GM12873 (cell line): Measurements from ENCODE around the gene NF2.

Experiments
- CTCF ChIP-seq: IDR thresholded peaks from 2 replicates; pipeline ENCODE4 v1.5.1; 2012; ENCODE audit warnings: low read depth, mild to moderate bottlenecking, moderate library complexity, low read length, control low read depth; ENCODE audit not compliant: insufficient read depth; ENCODE audit errors: missing control alignments

NF2 gene

GRCh38 chr22:29663180-29663821 is 59.9 kb downstream of the NF2 start:
- TF ChIP-seq CTCF: no peak

DNA sequence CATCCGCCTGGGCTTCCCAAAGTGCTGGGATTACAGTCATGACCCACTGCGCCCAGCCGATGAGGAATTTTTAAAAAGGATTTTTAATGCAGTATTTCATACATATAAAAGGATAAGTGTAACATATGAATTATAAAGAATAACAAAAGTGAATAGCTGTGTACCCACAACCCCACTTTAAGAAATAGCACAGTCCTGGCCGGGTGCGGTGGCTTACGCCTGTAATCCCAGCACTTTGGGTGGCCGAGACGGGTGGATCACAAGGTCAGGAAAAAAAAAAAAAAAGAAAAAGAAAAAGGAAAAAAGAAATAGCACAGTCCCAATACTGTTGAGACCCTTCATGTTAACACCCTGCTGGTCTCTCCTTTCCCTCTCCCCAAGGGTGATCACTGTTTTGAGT is 62.1 kb downstream of the NF2 start:
- no peak for TF ChIP-seq CTCF

GRCh38 chr22:29668673-29669072 is 65.2 kb downstream of the NF2 start:
- TF ChIP-seq CTCF: no peak

DNA sequence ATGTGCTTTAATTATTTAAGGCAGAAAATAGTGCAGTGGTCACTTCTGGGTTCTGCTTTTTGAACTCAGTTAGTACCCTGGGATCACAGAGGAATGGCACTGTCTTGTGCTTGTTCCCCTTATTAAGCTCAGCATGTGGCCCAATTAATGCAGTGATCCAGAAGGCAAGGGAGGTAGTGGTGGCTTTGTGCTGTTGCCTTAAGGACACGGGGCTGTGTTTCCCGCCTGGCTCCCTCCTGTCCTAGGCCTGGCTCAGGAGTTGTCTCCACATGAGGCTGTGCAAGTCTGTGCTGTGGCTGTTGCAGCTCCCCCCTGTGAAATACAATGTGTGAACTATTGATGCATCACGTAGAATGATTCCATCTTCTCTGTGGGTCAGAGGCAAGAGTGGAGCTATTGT is 67.2 kb downstream of the NF2 start:
- no peak for TF ChIP-seq CTCF

DNA sequence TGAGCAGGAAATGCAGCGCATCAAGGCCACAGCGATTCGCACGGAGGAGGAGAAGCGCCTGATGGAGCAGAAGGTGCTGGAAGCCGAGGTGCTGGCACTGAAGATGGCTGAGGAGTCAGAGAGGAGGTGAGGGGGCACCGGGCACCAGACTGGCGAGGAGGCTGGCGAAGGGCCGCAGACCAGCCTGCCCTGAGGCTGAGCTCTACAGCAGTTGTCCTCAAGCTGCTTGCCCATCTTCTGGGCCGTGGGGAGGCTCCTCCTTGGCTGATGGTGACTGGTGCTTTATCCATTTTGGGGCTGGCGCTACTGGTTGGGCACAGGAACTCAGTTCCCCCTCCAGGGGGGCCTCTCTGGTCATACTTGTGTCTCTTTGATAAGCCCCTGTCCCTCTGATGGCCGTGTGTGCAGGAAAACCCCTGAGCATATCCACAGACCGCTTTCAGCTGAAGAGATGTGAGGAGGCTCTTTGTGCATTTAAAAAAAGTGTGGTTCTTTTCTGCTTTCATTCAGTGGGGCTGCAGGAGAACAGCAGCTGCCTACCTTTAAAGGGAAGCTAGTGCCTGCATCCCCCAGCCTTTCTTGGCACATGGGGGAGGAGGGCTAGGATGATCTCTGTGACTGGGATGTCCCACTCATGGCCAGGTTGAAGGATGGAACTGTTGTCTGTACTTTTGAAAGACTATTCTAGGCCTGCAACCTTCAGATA is 70.1 kb downstream of the NF2 start:
- no peak for TF ChIP-seq CTCF

DNA sequence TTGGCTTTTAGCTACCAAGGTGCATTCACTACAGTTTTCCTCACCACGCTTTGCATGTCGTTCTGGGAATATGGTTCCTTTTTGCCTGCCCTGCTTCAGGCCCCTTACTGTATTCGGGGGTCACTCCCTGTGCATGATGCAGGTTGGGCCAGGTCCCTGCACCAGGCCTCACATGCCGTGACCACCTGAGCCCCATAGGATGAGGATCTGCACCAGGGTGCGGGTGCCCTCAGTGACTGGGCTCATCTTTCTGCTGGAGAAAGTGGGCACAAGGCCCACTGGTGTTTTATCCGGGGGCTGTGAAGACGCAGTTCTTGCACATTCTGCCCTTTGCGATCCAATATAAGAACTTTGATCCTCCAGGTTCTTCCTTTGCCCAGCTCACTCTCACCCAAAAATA is 70.7 kb downstream of the NF2 start:
- no peak for TF ChIP-seq CTCF

- TF ChIP-seq CTCF: no peak
These were observed 75.9 kb downstream of the NF2 start for GRCh38 chr22:29679316-29679715.
